Urinary bladder (tissue), 4 donors: Measurements from ENCODE around the gene C14orf93. TPM values are rescaled to one million over a fixed set of nuclear protein-coding genes. Genes with fewer than 3 reads are reported as not detected.

Experiments used
- DNase-seq: peaks from one replicate; pipeline ENCODE4 v3.0.0-alpha.2; 2015; ENCODE audit errors: extremely low spot score
- H3K27ac ChIP-seq: one replicate; pipeline ENCODE4 v1.5.1; 2013; ENCODE audit warnings: low read depth, mild to moderate bottlenecking, moderate library complexity
- H3K36me3 ChIP-seq: one replicate; pipeline ENCODE4 v1.6.1; 2013; ENCODE audit warnings: mild to moderate bottlenecking, moderate library complexity; ENCODE audit not compliant: insufficient read depth
- H3K4me1 ChIP-seq: one replicate; pipeline ENCODE4 v1.6.1; 2013; ENCODE audit warnings: mild to moderate bottlenecking, moderate library complexity; ENCODE audit not compliant: insufficient read depth
- H3K4me3 ChIP-seq: one replicate; pipeline ENCODE4 v1.5.1; 2013; ENCODE audit warnings: low read depth, low read length
- WGBS: extraction: QIAGEN DNeasy Blood & Tissue Kit; methylation state at CpG from one replicate; pipeline ENCODE4 v1.1.7; 2013; 5-methylcytosine and 5-hydroxymethylcytosine counted together
- polyA plus RNA-seq: library from polyadenylated mRNA; stranded (reverse); fragments of 200-250 nt; gene quantifications from one replicate; pipeline ENCODE4 v1.2.3, GENCODE V29; 2013
- total RNA-seq: library from RNA; depleted of rRNA; stranded (reverse); fragments of >200 nt; gene quantifications from one replicate; pipeline ENCODE4 v1.2.3, GENCODE V29; 2014
- donor health status: healthy with polysubstance abuse.
- donor health status: healthy.

Gene C14orf93, protein sequence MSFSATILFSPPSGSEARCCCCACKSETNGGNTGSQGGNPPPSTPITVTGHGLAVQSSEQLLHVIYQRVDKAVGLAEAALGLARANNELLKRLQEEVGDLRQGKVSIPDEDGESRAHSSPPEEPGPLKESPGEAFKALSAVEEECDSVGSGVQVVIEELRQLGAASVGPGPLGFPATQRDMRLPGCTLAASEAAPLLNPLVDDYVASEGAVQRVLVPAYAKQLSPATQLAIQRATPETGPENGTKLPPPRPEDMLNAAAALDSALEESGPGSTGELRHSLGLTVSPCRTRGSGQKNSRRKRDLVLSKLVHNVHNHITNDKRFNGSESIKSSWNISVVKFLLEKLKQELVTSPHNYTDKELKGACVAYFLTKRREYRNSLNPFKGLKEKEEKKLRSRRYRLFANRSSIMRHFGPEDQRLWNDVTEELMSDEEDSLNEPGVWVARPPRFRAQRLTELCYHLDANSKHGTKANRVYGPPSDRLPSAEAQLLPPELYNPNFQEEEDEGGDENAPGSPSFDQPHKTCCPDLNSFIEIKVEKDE
- total RNA-seq (10.4 TPM), polyA plus RNA-seq (14.5 TPM)

DNA sequence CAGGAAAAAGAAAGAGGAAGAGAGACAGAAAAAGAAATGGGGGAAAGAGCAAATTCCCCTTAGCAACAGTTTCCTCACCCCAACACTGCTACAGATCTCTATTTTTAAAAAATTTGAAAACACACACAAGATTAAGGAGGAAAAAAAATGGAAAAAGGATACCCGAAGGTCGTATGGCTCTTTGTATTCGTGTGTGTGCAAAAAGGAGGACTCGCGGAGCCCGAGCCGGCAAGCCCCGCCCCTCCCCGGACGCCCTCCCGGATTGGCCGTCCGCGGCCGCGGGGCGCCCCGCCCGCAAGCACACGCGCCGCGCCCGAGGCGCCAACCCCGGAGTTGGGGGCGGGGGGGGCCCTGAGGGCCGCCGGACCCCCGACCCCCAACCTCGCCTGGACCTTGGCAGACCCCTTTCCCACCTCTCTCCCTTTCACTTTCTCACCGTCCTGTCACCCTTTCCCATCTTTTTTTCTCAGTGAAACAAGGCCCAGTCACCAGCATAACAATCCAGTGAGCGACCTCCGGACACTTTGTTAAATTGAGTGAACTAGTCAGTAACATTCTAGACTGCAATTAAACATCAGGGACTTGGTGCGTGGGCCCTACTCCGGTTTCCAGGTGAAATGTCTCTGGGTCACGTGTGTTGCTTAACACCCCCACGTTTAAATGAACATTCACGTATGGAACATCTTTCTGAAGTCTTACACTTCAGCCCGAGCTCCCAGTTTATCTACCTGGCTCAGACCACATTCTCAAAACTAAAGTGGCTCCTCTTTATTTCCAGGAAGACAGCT, at the start of gene C14orf93:
Gene C14orf93 (minus strand): TSS at position 205 of the 788 bp plus-strand sequence. CDS start 11,120 bp downstream, outside the sequence.
- peak; percentile 51 for DNase-seq
- no peaks in the 10 kb centered on the region for H3K36me3 ChIP-seq
- peak within 1 kb of the TSS; percentile 90 for H3K27ac ChIP-seq
- H3K4me1 ChIP-seq, result no peaks in the 10 kb centered on the region
- H3K4me3 ChIP-seq, result peak within 1 kb of the TSS; percentile 50
- 2% methylated on average over 40 of the region's 40 CpGs for WGBS

DNA sequence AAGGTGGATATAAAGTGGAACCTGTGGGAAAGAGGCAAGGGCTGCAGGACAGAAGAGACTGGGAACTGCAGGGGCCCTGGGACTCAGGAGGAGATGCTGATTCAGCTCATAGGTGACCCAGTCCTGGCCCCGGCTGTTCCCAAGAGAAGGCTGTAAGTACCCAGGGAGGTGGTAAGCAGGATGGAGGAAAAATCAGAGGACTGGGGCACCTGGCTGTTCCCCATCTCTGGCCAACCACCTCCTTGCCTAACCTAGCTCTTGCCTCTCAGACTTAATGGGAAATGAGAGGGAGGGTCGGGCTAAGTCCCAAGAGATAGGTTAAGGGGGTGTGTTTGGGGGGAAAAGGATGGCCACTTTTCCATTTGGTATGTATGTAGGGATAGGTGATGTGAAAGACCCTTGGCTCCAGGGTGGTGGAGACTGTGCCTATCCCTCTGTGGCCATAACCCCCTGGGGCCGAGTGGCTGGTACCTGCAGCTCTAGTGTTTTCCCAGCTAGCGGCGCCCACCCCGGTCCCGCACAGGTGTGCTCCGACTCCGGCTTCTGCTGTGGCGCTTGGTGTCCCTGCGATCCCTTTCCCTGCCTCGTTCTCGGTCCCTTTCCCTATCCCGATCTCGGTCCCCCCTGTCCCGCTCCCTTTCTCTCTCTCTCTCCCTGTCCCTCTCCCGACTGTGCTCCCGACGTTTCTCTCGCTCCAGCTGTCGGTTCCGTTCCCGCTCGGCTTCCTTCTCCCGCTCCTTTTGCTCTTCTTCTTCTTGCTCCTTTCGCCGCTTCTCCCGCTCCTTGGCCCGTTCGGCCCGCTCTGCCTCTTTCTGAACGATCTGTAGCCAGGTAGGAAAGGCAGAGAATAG, 48.9 kb upstream of the C14orf93 start:
- no peak for DNase-seq
- H3K27ac ChIP-seq, result no peak overlapping the region
- H3K4me1 ChIP-seq, result no peaks in the 10 kb centered on the region
- H3K36me3 ChIP-seq, result peaks cover 7% of the 10 kb centered on the region
- H3K4me3 ChIP-seq, result no peak overlapping the region
- 87% methylated on average over 32 of the region's 32 CpGs for WGBS

GRCh38 chr14:23057757-23058653, 48.1 kb upstream of the C14orf93 start:
- no peaks in the 10 kb centered on the region for H3K4me1 ChIP-seq
- H3K4me3 ChIP-seq, result peak overlapping the region; percentile 68
- peak; percentile 78 for DNase-seq
- under 1% methylated on average over 51 of the region's 51 CpGs for WGBS
- H3K36me3 ChIP-seq, result peaks cover 7% of the 10 kb centered on the region
- H3K27ac ChIP-seq, result peak overlapping the region; percentile 12

GRCh38 chr14:23056956-23057756, 47.2 kb upstream of the C14orf93 start, which contains the start of gene CDH24:
CDH24 (minus strand) TSS chr14:23057520; CDS start chr14:23055733, 1,787 bp downstream.
- H3K4me1 ChIP-seq, result no peaks in the 10 kb centered on the region
- 2% methylated on average over 73 of the region's 73 CpGs for WGBS
- H3K36me3 ChIP-seq, result peaks cover 4% of the 10 kb centered on the region
- H3K4me3 ChIP-seq, result peak within 1 kb of the TSS; percentile 68
- DNase-seq, result peak; percentile 43
- H3K27ac ChIP-seq, result peak within 1 kb of the TSS; percentile 12

DNA sequence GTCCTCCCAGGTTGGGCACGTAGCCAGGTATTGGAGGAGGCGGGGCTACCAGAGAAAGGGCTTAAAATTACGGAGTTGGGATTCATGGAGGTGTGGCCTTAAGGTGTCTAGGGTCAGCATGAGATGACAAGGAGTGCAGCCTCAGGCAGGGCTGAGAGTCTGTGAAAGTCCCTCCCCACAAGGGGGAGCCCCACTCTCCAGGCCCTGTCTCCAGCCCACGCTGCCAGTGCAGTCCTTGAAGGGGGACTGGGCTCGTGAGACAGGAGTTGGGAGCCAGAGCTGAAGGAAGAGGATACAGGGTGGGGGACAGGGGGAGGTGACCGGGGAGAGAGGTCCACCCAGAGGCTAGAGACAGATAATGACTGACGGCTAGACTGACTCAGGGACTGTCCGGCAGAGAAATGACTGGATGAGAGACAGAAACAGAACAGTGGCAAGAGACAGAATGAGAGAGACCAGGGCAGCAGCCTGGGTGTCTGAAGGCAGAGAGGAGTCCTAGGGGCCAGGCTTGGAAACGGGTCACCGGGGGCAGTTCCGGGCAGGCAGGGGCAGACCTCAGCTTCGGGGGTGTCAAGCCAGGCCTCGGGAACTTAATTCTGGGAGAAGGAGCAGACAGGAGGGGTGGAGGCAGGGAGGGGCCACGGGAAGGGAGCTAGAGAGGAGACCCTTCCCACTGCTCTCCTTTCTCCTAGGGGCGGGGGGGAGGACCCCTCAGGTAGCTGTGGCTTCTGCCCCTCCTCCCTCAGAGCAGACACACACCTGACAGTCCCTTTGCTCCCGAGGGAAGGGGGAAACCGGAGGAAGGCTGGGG, 46.4 kb upstream of the C14orf93 start:
- DNase-seq, result no peak
- 12% methylated on average over 17 of the region's 17 CpGs for WGBS
- Histone ChIP-seq H3K4me1 (no peaks in the 10 kb centered on the region), H3K4me3 (peak overlapping the region; percentile 68), H3K36me3 (peaks cover 3% of the 10 kb centered on the region), H3K27ac (no peak overlapping the region)

DNA sequence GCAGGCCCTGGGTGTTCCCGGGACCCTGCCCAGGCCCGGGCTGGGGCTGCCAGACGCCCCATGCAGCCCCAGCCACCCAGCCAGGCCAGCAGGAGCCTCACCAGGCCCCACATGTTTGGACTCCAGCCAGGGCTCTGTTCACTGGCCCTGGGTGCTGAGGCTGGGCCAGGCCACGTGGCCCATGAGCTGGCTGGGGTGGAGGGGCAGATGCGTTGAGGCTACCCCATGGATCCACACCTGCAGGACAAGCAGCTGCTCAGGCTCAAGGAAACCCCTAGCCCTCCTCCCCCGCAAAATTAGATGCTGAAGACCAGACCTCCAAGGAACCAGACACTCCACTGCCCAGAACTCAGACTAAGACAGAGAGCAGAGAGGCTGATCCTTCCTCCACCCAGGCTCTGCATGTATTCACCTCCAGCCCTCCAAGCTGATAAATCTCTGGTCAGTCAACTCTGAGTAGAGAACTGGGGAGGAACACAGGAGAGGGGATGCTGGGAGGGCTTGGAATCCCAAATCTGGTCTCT, 45.7 kb upstream of the C14orf93 start:
- no peak overlapping the region for H3K4me3 ChIP-seq
- H3K27ac ChIP-seq, result no peak overlapping the region
- no peaks in the 10 kb centered on the region for H3K4me1 ChIP-seq
- no peaks in the 10 kb centered on the region for H3K36me3 ChIP-seq
- 66% methylated on average over 6 of the region's 6 CpGs for WGBS
- no peak for DNase-seq

GRCh38 chr14:23055147-23055550, 45.2 kb upstream of the C14orf93 start:
- 98% methylated on average over 12 of the region's 12 CpGs for WGBS
- Histone ChIP-seq H3K36me3 (no peaks in the 10 kb centered on the region), H3K27ac (no peak overlapping the region)

GRCh38 chr14:23054000-23054811, 44.3 kb upstream of the C14orf93 start:
- H3K4me1 ChIP-seq, result no peaks in the 10 kb centered on the region
- H3K4me3 ChIP-seq, result no peak overlapping the region
- 77% methylated on average over 17 of the region's 17 CpGs for WGBS
- H3K27ac ChIP-seq, result no peak overlapping the region
- no peak for DNase-seq
- H3K36me3 ChIP-seq, result no peaks in the 10 kb centered on the region

More at GRCh38 chr14:23055147-23055550, 45.2 kb upstream of the C14orf93 start:
- H3K4me3 ChIP-seq, result no peak overlapping the region
- DNase-seq, result no peak
- H3K4me1 ChIP-seq, result no peaks in the 10 kb centered on the region

DNA sequence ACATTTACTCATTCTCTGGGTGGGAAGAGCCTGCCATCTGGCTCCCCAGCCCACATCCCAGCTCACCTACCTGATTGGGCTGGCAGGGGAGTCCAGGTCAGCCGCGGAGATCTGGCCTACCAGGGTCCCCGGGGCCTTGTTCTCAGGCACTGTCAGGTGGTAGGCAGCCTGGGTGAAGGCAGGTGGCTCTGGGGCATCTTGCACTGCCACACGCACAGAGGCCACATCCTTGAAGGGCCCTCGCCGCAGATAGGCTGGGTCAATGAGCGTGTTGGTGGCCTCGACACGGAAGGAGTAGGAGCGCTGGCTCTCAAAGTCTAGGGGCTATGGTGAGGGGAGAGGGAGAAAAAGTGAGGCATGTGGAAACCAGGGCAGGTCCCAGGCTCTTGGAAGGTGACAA, 43.5 kb upstream of the C14orf93 start:
- no peak overlapping the region for H3K4me3 ChIP-seq
- DNase-seq, result no peak
- 97% methylated on average over 10 of the region's 10 CpGs for WGBS

DNA sequence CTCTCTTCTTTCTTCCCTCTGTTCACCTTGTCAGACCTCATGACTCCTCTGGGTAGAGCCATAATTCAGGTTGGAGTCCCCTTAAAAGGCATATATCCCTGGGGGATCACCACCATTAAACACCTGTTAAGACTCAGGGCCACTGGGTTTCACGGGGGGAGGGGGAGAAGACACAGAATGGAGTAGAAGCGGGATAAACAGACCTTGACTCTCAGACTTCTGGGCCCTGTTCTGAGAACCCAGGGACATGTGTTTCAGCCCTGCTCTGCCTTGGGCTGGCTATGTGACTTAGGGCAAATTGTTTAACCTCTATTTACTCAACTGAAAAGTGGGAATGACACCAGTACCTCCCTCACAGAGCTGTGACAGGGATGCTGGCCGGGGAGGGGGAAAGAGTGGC, 42.7 kb upstream of the C14orf93 start:
- no peaks in the 10 kb centered on the region for H3K36me3 ChIP-seq
- 83% methylated on average over 3 of the region's 3 CpGs for WGBS
- no peak for DNase-seq
- H3K4me1 ChIP-seq, result no peaks in the 10 kb centered on the region
- H3K27ac ChIP-seq, result no peak overlapping the region
- H3K4me3 ChIP-seq, result no peak overlapping the region

More for the DNA sequence above, 43.5 kb upstream of the C14orf93 start:
- Histone ChIP-seq H3K36me3 (no peaks in the 10 kb centered on the region), H3K4me1 (no peaks in the 10 kb centered on the region), H3K27ac (no peak overlapping the region)
